Putamen (tissue), 1 donor: ENCODE data around the gene C1orf21.

Experiments
- DNase-seq: peaks from one replicate; pipeline ENCODE4 v3.0.0-alpha.2; 2016; ENCODE audit warnings: low spot score

C1orf21 gene

DNA sequence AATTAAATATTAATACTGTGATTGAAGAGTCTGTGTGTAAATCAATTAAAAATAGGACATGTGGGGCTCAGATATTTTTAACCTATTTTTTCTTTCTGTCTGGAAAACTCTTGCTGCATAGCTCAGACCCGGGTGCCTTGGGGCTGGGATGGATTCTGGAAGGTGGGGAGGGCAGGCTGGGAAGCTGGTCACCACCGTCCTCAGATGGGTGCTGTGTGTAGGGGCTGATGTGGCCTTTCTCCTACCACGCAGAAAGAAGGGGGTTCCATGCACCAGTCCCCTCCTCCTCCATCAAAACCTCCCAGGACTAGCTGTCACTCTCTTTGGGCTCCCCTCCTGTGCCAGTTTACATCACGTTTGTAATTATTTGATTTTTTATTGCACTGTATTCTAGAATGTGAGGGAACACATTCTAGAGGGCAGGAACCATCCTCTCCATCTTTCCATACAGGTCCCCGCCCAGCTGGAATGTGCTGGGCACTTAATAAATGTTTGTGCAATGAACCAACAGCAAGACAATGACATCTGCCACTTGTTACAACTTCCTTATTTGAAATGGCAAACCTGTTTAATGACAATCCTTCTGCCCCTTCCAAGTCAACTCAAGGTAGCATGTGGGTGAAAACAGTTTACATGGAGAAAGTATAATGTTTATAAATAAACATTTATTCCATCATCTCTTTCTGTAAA lies 263.5 kb downstream of the C1orf21 start:
- DNase-seq = no peak

- DNase-seq = peak; percentile 7
Observed at GRCh38 chr1:184655185-184655584, 268.4 kb downstream of the C1orf21 start.

GRCh38 chr1:184656221-184656620 lies 269.4 kb downstream of the C1orf21 start:
- DNase-seq = no peak

GRCh38 chr1:184658055-184658454 lies 271.2 kb downstream of the C1orf21 start:
- no peak for DNase-seq

GRCh38 chr1:184660462-184661191 lies 273.8 kb downstream of the C1orf21 start:
- no peak for DNase-seq

DNA sequence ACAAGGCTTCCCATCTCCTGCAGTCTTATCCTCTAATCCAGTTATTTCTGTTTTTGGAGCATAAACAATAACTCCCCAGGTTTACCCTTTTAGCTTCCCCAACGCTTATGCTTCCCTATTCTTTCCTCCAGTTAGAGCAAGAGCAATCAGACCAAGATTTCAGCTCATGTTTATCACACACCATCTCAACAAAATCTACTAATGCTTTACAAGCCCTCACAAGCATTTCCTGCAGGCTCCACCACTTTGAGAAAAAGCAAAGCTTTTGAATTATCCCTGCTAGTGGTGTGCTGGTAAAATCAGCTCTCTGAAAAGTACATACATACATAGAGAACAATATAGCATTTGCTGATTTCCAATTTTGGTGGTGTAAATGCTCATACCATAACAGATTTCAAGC lies 275.0 kb downstream of the C1orf21 start:
- no peak for DNase-seq

GRCh38 chr1:184664042-184664660 lies 277.3 kb downstream of the C1orf21 start:
- DNase-seq = peak; percentile 70

DNA sequence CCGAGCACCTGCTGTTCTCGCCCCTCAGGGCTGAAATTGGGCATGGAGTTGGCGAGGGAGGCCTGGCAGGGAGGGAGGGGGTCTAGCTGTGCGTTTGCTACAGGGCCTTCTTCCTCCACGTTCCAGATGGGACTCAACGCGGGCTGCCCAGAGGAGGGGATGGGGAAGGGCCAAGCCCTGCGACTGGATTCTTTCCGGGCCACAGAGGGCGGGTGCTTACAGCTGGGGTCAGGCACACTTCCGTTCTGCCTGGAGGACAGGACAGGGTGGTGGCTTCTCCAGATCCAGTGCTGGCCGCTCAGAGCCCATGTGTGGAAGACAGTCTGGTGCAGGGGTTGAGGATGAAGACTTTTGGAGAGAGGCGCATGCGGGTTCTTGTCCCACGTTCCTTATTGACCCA lies 277.8 kb downstream of the C1orf21 start:
- no peak for DNase-seq

- no peak for DNase-seq
Observed at GRCh38 chr1:184665360-184665759, 278.5 kb downstream of the C1orf21 start.

GRCh38 chr1:184669391-184669790 lies 282.6 kb downstream of the C1orf21 start:
- DNase-seq = no peak

DNA sequence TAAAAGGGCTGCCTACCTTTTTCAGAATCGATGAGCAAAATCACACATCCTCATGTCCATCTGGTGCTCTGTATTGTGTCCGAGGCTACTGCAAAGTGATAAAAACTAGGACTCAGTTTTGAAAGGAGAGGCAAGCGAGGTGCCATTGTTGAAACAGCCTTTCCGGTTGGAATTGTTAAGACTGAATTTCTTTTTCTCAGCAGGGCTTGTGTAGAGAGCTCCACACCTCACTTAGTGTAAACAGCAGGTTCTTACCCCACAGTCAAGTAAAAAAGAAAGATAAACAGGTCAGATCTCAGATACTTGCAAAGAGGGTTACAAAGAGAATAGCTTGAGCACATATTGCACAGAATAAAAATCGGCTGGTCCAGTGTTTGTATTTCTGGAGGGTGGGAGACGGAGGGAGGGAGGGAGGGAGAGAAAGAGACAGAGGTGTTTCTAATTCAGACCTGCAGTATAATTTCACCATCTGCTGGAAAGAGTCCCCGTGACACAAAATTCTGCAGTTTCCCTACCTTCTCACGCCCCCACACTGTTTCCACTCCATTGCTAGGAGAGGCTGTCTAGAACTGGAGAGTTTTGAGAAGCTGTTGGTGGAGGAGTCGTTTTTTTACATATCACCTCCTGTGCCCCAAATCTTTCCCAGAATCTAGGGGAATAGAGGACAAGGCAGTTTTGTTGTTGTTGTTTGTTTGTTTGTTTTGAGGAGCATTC lies 285.3 kb downstream of the C1orf21 start:
- DNase-seq = peak; percentile 27

DNA sequence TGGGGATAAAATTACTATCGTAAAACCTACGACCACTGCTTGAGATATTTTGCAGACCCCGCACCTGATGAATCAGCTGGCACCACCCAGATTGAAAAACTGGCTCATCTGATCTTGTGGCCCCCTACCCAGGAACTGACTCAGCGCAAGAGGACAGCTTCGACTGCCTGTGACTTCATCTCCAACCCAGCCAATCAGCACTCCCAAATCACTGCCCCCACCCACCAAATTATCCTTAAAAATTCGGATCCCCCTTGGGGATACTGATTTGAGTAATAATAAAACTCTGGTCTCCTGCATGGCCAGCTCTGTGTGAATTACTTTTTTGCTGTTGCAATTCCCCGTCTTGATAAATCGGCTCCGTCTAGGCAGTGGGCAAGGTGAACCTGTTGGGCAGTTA lies 286.5 kb downstream of the C1orf21 start:
- no peak for DNase-seq

- DNase-seq = no peak
Observed at GRCh38 chr1:184677344-184677743, 290.5 kb downstream of the C1orf21 start.
